ENCODE measurements around the gene HOXB3.

Gene HOXB3

GRCh38 chr17:48502901-48503300, 87.1 kb downstream of the HOXB3 start:
- Histone ChIP-seq H3K36me3 (ENCODE audit: insufficient read depth, low read length) (no peaks in the 10 kb centered on the region), H3K9ac (ENCODE audit: low read length) (no peak overlapping the region), H3F3A (ENCODE audit: insufficient read depth, low read length) (no peaks in the 10 kb centered on the region), H3K79me2 (ENCODE audit: insufficient read depth, low read length) (no peaks in the 10 kb centered on the region), H3K27me3 (ENCODE audit: insufficient read depth, low read length) (no peaks in the 10 kb centered on the region; the same call in none of the 2 replicates), H2AFZ (ENCODE audit: low read length) (no peak overlapping the region), H3K27ac (ENCODE audit: low read depth, low read length, poor library complexity, severe bottlenecking) (no peak overlapping the region), H3K9me2 (ENCODE audit: low read depth, low read length) (no peaks in the 10 kb centered on the region), H3K9me3 (ENCODE audit: low read length) (no peaks in the 10 kb centered on the region), H3K4me2 (ENCODE audit: low read length) (no peak overlapping the region), H3K4me3 (ENCODE audit: low read depth, low read length, poor library complexity, severe bottlenecking) (no peak overlapping the region), H4K20me1 (ENCODE audit: insufficient read depth, low read length) (no peaks in the 10 kb centered on the region), H3K4me1 (ENCODE audit: insufficient read depth, low read length, severe bottlenecking) (no peaks in the 10 kb centered on the region)
- TF ChIP-seq CTCF (IDR thresholded peaks at IDR 0.05; ENCODE audit: low read length) = no peak
- no peak for TF ChIP-seq EZH2 (IDR thresholded peaks at IDR 0.05; ENCODE audit: borderline replicate concordance, low read length)

- no peak overlapping the region for H3K9ac ChIP-seq (ENCODE audit: low read length)
These were observed 87.7 kb downstream of the HOXB3 start for GRCh38 chr17:48502312-48502711.

GRCh38 chr17:48500435-48501426, 89.3 kb downstream of the HOXB3 start:
- H3K9me3 ChIP-seq (ENCODE audit: low read length) = no peaks in the 10 kb centered on the region
- H3K27ac ChIP-seq (ENCODE audit: low read depth, low read length, poor library complexity, severe bottlenecking) = no peak overlapping the region
- H4K20me1 ChIP-seq (ENCODE audit: insufficient read depth, low read length) = no peaks in the 10 kb centered on the region
- H3K9ac ChIP-seq (ENCODE audit: low read length) = no peak overlapping the region
- H3K9me2 ChIP-seq (ENCODE audit: low read depth, low read length) = no peaks in the 10 kb centered on the region
- no peaks in the 10 kb centered on the region for H3K36me3 ChIP-seq (ENCODE audit: insufficient read depth, low read length)
- H3K4me1 ChIP-seq (ENCODE audit: insufficient read depth, low read length, severe bottlenecking) = no peaks in the 10 kb centered on the region
- no peak overlapping the region for H2AFZ ChIP-seq (ENCODE audit: low read length)
- H3K27me3 ChIP-seq (ENCODE audit: insufficient read depth, low read length) = no peaks in the 10 kb centered on the region; the same call in none of the 2 replicates
- H3K4me2 ChIP-seq (ENCODE audit: low read length) = no peak overlapping the region
- TF ChIP-seq CTCF (IDR thresholded peaks at IDR 0.05; ENCODE audit: low read length) (no peak), EZH2 (IDR thresholded peaks at IDR 0.05; ENCODE audit: borderline replicate concordance, low read length) (no peak)
- no peaks in the 10 kb centered on the region for H3K79me2 ChIP-seq (ENCODE audit: insufficient read depth, low read length)
- no peak overlapping the region for H3K4me3 ChIP-seq (ENCODE audit: low read depth, low read length, poor library complexity, severe bottlenecking)
- H3F3A ChIP-seq (ENCODE audit: insufficient read depth, low read length) = no peaks in the 10 kb centered on the region

More at GRCh38 chr17:48502312-48502711, 87.7 kb downstream of the HOXB3 start:
- H3K79me2 ChIP-seq (ENCODE audit: insufficient read depth, low read length) = no peaks in the 10 kb centered on the region
- H3F3A ChIP-seq (ENCODE audit: insufficient read depth, low read length) = no peaks in the 10 kb centered on the region
- no peak overlapping the region for H2AFZ ChIP-seq (ENCODE audit: low read length)
- H3K4me2 ChIP-seq (ENCODE audit: low read length) = no peak overlapping the region
- no peaks in the 10 kb centered on the region for H4K20me1 ChIP-seq (ENCODE audit: insufficient read depth, low read length)
- no peaks in the 10 kb centered on the region for H3K9me3 ChIP-seq (ENCODE audit: low read length)
- H3K36me3 ChIP-seq (ENCODE audit: insufficient read depth, low read length) = no peaks in the 10 kb centered on the region
- H3K4me1 ChIP-seq (ENCODE audit: insufficient read depth, low read length, severe bottlenecking) = no peaks in the 10 kb centered on the region
- H3K9me2 ChIP-seq (ENCODE audit: low read depth, low read length) = no peaks in the 10 kb centered on the region
- no peak overlapping the region for H3K27ac ChIP-seq (ENCODE audit: low read depth, low read length, poor library complexity, severe bottlenecking)
- no peak for TF ChIP-seq EZH2 (IDR thresholded peaks at IDR 0.05; ENCODE audit: borderline replicate concordance, low read length)
- no peak for TF ChIP-seq CTCF (IDR thresholded peaks at IDR 0.05; ENCODE audit: low read length)
- no peak overlapping the region for H3K4me3 ChIP-seq (ENCODE audit: low read depth, low read length, poor library complexity, severe bottlenecking)
- no peaks in the 10 kb centered on the region; the same call in none of the 2 replicates for H3K27me3 ChIP-seq (ENCODE audit: insufficient read depth, low read length)
